HepG2 (cell line): ENCODE data around the gene MSMB. TPM values are rescaled to one million over a fixed set of nuclear protein-coding genes. Genes with fewer than 3 reads are reported as not detected.

Source experiments
- EZH2 ChIP-seq: conservative IDR thresholded peaks from 2 replicates; pipeline ENCODE4 v1.6.1; 2012; ENCODE audit warnings: mild to moderate bottlenecking, low read depth, low read length, moderate library complexity
- FOSL2 ChIP-seq: sonication (generic); formaldehyde crosslinking; IDR thresholded peaks from 2 replicates; pipeline ENCODE4 v1.4.0; 2020; ENCODE audit warnings: missing genetic modification reagents
- GATA4 ChIP-seq: sonication (generic); IDR thresholded peaks from 2 replicates; pipeline ENCODE4 v1.6.1; 2016; ENCODE audit warnings: antibody characterized with exemption, low read depth, borderline replicate concordance
- GFI1 ChIP-seq: sonication (generic); formaldehyde crosslinking; IDR thresholded peaks from 2 replicates; pipeline ENCODE4 v1.5.0; 2020; ENCODE audit warnings: missing genetic modification reagents, mild to moderate bottlenecking, borderline replicate concordance
- KLF16 ChIP-seq, 2 experiments: sonication (generic) in 1 of 2; formaldehyde crosslinking in 1 of 2; IDR thresholded peaks; 2 replicates each; pipeline versions ENCODE4 v1.6.1 to v1.8.0; 2016 to 2023; ENCODE audit warnings: missing genetic modification reagents in 2 of 2, missing compliant biosample characterization in 1 of 2
- MIER2 ChIP-seq: IDR thresholded peaks from 2 replicates; pipeline ENCODE4 v1.6.1; 2016; ENCODE audit warnings: missing biosample characterization, missing genetic modification reagents
- NCOA5 ChIP-seq: sonication (generic); formaldehyde crosslinking; IDR thresholded peaks from 2 replicates; pipeline ENCODE4 v1.4.0; 2020; ENCODE audit warnings: missing genetic modification reagents
- PAF1 ChIP-seq: IDR thresholded peaks from 2 replicates; pipeline ENCODE4 v1.6.1; 2016; ENCODE audit warnings: missing genetic modification reagents, missing compliant biosample characterization
- REL ChIP-seq: sonication (generic); formaldehyde crosslinking; conservative IDR thresholded peaks from 2 replicates; pipeline ENCODE4 v1.8.0; 2022; ENCODE audit warnings: mild to moderate bottlenecking, missing genetic modification reagents, moderate library complexity
- RFXANK ChIP-seq: IDR thresholded peaks from 2 replicates; pipeline ENCODE4 v1.6.1; 2016
- XRCC5 ChIP-seq: fragments of 200-400 bp; formaldehyde crosslinking; optimal IDR thresholded peaks from 2 replicates; pipeline ENCODE3; 2017; ENCODE audit warnings: mild to moderate bottlenecking, low read length
- ZNF234 ChIP-seq: sonication (generic); formaldehyde crosslinking; conservative IDR thresholded peaks from 2 replicates; pipeline ENCODE4 v1.5.1; 2020; ENCODE audit warnings: mild to moderate bottlenecking, missing genetic modification reagents
- ZNF30 ChIP-seq: sonication (generic); formaldehyde crosslinking; IDR thresholded peaks from 2 replicates; pipeline ENCODE4 v1.5.0; 2020; ENCODE audit warnings: mild to moderate bottlenecking, missing genetic modification reagents
- ZNF577 ChIP-seq: sonication (generic); formaldehyde crosslinking; IDR thresholded peaks from 2 replicates; pipeline ENCODE4 v1.4.0; 2020; ENCODE audit warnings: mild to moderate bottlenecking, low read depth, missing genetic modification reagents, borderline replicate concordance
- ZNF713 ChIP-seq: sonication (generic); formaldehyde crosslinking; IDR thresholded peaks from 2 replicates; pipeline ENCODE4 v1.4.0; 2020; ENCODE audit warnings: mild to moderate bottlenecking, missing genetic modification reagents
- polyA plus RNA-seq, 8 experiments: library from polyadenylated mRNA; depleted of rRNA in 3 of 8; stranded (reverse) in 7 of 8; unstranded in 1 of 8; fragments of >200 nt; fragmentation: Illumina TruSeq in 4 of 8; extraction: Trizol in 4 of 8; gene quantifications; 2 replicates each; pipeline versions ENCODE4 v1.2.1 to v1.2.3, GENCODE V29; 2011 to 2016; ENCODE audit warnings: low read depth in 4 of 8, missing spikeins in 1 of 8, mixed read lengths in 1 of 8; ENCODE audit not compliant: insufficient read depth in 1 of 8
- total RNA-seq, 5 experiments: library from RNA; depleted of rRNA; stranded (reverse); fragments of >200 nt; fragmentation: Illumina TruSeq; extraction: Trizol; gene quantifications; 2 replicates each; pipeline ENCODE4 v1.2.3, GENCODE V29; 2016; ENCODE audit warnings: low read depth in 1 of 5
- TF ChIP-seq, protein P1 (sequence below): sonication (generic); formaldehyde crosslinking; conservative IDR thresholded peaks from 2 replicates; pipeline ENCODE4 v1.8.0; 2022; ENCODE audit warnings: low read depth, missing genetic modification reagents
- TF ChIP-seq, protein P2 (sequence below): sonication (generic); formaldehyde crosslinking; IDR thresholded peaks from 2 replicates; pipeline ENCODE4 v1.5.0; 2020; ENCODE audit warnings: mild to moderate bottlenecking, missing genetic modification reagents, borderline replicate concordance
- TF ChIP-seq, protein P3 (sequence below): sonication (generic); formaldehyde crosslinking; IDR thresholded peaks from 2 replicates; pipeline ENCODE4 v1.4.0; 2020; ENCODE audit warnings: missing genetic modification reagents, low read depth, mild to moderate bottlenecking, borderline replicate concordance
- TF ChIP-seq, protein P4 (sequence below): IDR thresholded peaks from 2 replicates; pipeline ENCODE4 v1.6.1; 2012; ENCODE audit warnings: low read length, improper control_type of control experiment

MSMB gene
- total and polyA plus RNA-seq, 2 of the 13 experiments (the other 11 are each of a cell fraction or from before 2014, with no cell fraction given), result 0.84 TPM; not detected in 1

DNA sequence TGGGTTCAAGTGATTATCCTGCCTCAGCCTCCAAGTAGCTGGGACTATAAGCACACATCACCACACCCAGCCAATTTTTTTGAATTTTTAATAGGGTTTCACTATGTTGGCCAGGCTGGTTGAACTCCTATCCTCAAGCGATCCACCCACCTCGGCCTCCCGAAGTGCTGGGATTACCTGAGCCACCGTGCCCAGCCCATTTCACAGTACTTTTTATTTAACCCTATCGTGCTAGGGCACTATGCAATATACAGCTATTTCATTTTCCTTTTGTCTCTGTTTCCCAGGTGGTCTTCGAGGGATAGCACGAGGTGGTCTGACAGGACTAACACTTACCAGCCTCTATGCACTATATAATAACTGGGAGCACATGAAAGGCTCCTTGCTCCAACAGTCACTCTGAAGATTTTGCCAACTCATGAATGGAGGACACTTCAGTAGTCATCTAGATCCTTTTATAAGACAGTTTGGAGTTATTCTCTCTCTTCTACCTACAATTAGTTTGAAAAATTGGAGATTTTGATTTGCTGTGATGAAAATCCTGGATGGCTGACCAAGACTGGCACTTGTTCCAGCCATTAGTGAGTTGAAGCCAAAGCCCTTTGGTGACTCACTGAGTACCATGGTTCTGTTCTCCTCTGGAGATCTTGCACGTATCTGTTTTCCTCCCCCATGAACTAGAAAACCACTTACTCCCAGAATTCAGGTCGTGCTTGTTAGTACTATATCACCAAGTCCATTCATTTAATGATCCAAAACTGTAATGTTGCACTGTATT is 43.0 kb downstream of the MSMB start (continued):
- TF ChIP-seq, protein P1, sequence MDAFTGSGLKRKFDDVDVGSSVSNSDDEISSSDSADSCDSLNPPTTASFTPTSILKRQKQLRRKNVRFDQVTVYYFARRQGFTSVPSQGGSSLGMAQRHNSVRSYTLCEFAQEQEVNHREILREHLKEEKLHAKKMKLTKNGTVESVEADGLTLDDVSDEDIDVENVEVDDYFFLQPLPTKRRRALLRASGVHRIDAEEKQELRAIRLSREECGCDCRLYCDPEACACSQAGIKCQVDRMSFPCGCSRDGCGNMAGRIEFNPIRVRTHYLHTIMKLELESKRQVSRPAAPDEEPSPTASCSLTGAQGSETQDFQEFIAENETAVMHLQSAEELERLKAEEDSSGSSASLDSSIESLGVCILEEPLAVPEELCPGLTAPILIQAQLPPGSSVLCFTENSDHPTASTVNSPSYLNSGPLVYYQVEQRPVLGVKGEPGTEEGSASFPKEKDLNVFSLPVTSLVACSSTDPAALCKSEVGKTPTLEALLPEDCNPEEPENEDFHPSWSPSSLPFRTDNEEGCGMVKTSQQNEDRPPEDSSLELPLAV, result no peak
- no peak for TF ChIP-seq RFXANK (CRISPR knock-in tag)
- TF ChIP-seq ZNF30 (CRISPR knock-in tag), result no peak
- no peak for TF ChIP-seq GFI1 (CRISPR knock-in tag)
- peak; percentile 23; the same call in 1 of the 2 replicates for TF ChIP-seq PAF1 (CRISPR knock-in tag)
- TF ChIP-seq, protein P2, sequence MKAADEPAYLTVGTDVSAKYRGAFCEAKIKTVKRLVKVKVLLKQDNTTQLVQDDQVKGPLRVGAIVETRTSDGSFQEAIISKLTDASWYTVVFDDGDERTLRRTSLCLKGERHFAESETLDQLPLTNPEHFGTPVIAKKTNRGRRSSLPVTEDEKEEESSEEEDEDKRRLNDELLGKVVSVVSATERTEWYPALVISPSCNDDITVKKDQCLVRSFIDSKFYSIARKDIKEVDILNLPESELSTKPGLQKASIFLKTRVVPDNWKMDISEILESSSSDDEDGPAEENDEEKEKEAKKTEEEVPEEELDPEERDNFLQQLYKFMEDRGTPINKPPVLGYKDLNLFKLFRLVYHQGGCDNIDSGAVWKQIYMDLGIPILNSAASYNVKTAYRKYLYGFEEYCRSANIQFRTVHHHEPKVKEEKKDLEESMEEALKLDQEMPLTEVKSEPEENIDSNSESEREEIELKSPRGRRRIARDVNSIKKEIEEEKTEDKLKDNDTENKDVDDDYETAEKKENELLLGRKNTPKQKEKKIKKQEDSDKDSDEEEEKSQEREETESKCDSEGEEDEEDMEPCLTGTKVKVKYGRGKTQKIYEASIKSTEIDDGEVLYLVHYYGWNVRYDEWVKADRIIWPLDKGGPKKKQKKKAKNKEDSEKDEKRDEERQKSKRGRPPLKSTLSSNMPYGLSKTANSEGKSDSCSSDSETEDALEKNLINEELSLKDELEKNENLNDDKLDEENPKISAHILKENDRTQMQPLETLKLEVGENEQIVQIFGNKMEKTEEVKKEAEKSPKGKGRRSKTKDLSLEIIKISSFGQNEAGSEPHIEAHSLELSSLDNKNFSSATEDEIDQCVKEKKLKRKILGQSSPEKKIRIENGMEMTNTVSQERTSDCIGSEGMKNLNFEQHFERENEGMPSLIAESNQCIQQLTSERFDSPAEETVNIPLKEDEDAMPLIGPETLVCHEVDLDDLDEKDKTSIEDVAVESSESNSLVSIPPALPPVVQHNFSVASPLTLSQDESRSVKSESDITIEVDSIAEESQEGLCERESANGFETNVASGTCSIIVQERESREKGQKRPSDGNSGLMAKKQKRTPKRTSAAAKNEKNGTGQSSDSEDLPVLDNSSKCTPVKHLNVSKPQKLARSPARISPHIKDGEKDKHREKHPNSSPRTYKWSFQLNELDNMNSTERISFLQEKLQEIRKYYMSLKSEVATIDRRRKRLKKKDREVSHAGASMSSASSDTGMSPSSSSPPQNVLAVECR (CRISPR knock-in tag), result no peak
- TF ChIP-seq XRCC5, result no peak
- TF ChIP-seq ZNF713, result no peak
- no peak for TF ChIP-seq NCOA5
- TF ChIP-seq, protein P3, sequence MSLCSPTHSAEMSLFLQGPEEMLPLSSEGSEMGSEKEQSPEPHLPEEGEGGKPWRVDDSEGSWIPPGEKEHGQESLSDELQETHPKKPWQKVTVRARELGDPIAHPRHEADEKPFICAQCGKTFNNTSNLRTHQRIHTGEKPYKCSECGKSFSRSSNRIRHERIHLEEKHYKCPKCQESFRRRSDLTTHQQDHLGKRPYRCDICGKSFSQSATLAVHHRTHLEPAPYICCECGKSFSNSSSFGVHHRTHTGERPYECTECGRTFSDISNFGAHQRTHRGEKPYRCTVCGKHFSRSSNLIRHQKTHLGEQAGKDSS (CRISPR knock-in tag), result no peak
- no peak for TF ChIP-seq FOSL2 (CRISPR knock-in tag)
- TF ChIP-seq, protein P4, sequence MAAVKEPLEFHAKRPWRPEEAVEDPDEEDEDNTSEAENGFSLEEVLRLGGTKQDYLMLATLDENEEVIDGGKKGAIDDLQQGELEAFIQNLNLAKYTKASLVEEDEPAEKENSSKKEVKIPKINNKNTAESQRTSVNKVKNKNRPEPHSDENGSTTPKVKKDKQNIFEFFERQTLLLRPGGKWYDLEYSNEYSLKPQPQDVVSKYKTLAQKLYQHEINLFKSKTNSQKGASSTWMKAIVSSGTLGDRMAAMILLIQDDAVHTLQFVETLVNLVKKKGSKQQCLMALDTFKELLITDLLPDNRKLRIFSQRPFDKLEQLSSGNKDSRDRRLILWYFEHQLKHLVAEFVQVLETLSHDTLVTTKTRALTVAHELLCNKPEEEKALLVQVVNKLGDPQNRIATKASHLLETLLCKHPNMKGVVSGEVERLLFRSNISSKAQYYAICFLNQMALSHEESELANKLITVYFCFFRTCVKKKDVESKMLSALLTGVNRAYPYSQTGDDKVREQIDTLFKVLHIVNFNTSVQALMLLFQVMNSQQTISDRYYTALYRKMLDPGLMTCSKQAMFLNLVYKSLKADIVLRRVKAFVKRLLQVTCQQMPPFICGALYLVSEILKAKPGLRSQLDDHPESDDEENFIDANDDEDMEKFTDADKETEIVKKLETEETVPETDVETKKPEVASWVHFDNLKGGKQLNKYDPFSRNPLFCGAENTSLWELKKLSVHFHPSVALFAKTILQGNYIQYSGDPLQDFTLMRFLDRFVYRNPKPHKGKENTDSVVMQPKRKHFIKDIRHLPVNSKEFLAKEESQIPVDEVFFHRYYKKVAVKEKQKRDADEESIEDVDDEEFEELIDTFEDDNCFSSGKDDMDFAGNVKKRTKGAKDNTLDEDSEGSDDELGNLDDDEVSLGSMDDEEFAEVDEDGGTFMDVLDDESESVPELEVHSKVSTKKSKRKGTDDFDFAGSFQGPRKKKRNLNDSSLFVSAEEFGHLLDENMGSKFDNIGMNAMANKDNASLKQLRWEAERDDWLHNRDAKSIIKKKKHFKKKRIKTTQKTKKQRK, result no peak
- no peak for TF ChIP-seq REL (CRISPR knock-in tag)
- TF ChIP-seq EZH2, result no peak
- TF ChIP-seq ZNF234 (CRISPR knock-in tag), result no peak
- TF ChIP-seq ZNF577 (CRISPR knock-in tag), result no peak
- no peak for TF ChIP-seq KLF16 (CRISPR knock-in tag; IDR thresholded peaks at IDR 0.05)
- TF ChIP-seq GATA4, result no peak
- no peak for TF ChIP-seq MIER2 (CRISPR knock-in tag)
